NB4 (cell line): ENCODE results near the gene PIGBOS1.

ENCODE experiments used
- MYC ChIP-seq: IDR thresholded peaks from 2 replicates; pipeline ENCODE4 v1.6.1; 2011; ENCODE audit warnings: low read depth, low read length
- POLR2A ChIP-seq: IDR thresholded peaks from 2 replicates; pipeline ENCODE4 v1.6.1; 2011; ENCODE audit warnings: mild to moderate bottlenecking; ENCODE audit not compliant: insufficient read length; ENCODE audit errors: extremely low read depth
- TF ChIP-seq, protein P1 (sequence below): IDR thresholded peaks from one replicate; pipeline ENCODE4 v1.5.1; 2012; ENCODE audit warnings: low read depth, low read length

GRCh38 chr15:55284426-55284825 is 34.5 kb downstream of the PIGBOS1 start:
- TF ChIP-seq, protein P1, sequence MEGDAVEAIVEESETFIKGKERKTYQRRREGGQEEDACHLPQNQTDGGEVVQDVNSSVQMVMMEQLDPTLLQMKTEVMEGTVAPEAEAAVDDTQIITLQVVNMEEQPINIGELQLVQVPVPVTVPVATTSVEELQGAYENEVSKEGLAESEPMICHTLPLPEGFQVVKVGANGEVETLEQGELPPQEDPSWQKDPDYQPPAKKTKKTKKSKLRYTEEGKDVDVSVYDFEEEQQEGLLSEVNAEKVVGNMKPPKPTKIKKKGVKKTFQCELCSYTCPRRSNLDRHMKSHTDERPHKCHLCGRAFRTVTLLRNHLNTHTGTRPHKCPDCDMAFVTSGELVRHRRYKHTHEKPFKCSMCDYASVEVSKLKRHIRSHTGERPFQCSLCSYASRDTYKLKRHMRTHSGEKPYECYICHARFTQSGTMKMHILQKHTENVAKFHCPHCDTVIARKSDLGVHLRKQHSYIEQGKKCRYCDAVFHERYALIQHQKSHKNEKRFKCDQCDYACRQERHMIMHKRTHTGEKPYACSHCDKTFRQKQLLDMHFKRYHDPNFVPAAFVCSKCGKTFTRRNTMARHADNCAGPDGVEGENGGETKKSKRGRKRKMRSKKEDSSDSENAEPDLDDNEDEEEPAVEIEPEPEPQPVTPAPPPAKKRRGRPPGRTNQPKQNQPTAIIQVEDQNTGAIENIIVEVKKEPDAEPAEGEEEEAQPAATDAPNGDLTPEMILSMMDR = no peak
- TF ChIP-seq POLR2A = no peak
- no peak for TF ChIP-seq MYC
